ENCODE data around the gene RAG1. TPM values are rescaled to one million over a fixed set of nuclear protein-coding genes. Genes with fewer than 3 reads are reported as not detected.

RAG1 gene
- total and polyA plus RNA-seq, 2 experiments from 2014 or later, result 0.11 to 0.49 TPM

DNA sequence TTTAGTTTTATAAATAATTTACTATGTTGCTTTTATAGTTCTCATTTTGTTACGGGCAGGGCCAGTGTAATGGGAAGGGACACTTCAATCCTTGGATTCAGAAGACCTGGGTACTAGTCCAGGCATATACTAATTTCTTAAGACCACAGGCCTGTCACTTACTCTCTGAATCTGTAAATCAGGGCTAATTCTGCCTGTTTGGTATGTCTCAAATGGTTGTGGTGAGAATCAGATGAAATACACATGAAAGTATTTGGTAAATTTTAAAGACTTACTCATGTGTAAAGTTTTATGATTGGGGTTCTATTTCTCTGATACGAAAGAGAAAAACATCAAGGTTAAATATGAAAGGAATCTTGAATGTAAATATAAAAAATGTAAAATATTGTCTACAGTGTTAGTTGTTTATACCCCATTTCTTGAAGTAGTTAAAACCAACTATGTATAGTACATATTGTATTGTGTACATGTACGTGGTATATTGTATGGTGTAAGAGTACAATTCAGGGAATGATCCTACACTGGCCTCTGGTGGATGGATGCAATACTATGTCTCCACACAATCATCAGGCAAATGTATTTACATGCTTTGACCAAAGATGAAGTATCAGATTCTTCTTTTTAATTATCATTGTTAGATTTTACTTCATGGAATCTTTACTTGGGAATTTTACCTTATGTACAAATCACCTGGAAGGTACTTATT is 54.8 kb downstream of the RAG1 start:
- Histone ChIP-seq H4K20me1 (ENCODE audit: insufficient read depth) (no peaks in the 10 kb centered on the region), H3K27ac (no peak overlapping the region), H3K27me3 (replicated peaks; ENCODE audit: insufficient read depth) (no peaks in the 10 kb centered on the region), H3K9me3 (ENCODE audit: low read depth) (no peaks in the 10 kb centered on the region), H3K9ac (no peak overlapping the region), H3K79me2 (ENCODE audit: insufficient read depth) (no peaks in the 10 kb centered on the region), H3K36me3 (ENCODE audit: low read depth) (no peaks in the 10 kb centered on the region), H3F3A (ENCODE audit: insufficient read depth) (no peaks in the 10 kb centered on the region), H2AFZ (no peak overlapping the region), H3K9me2 (ENCODE audit: insufficient read depth) (no peaks in the 10 kb centered on the region), H3K4me3 (no peak overlapping the region), H3K4me2 (ENCODE audit: unreplicated experiment) (no peak overlapping the region), H3K4me1 (ENCODE audit: insufficient read depth) (no peaks in the 10 kb centered on the region)
- DNase-seq, result peak; percentile 12
- WGBS, 2 experiments (ENCODE audit: low coverage in 1 of 2, low lambda C conversion rate in 2 of 2, missing lambda C conversion rate in 2 of 2), result 80 to 88% methylated on average over 3 of the region's 3 CpGs
- no peak for TF ChIP-seq EZH2 (IDR thresholded peaks at IDR 0.05; ENCODE audit: insufficient read depth, poor library complexity, severe bottlenecking)
- in situ Hi-C loops (cut with MboI), result no loop called here

GRCh38 chr11:36623494-36623893 is 55.7 kb downstream of the RAG1 start:
- no peaks in the 10 kb centered on the region for H3K79me2 ChIP-seq (ENCODE audit: insufficient read depth)
- no peaks in the 10 kb centered on the region for H3K27me3 ChIP-seq (replicated peaks; ENCODE audit: insufficient read depth)
- no peaks in the 10 kb centered on the region for H3K9me3 ChIP-seq (ENCODE audit: low read depth)
- H3K36me3 ChIP-seq (ENCODE audit: low read depth), result no peaks in the 10 kb centered on the region
- H3K4me3 ChIP-seq, result no peak overlapping the region
- in situ Hi-C loops (cut with MboI), result no loop called here
- no peak overlapping the region for H2AFZ ChIP-seq
- H3K9ac ChIP-seq, result no peak overlapping the region
- H3K4me2 ChIP-seq (ENCODE audit: unreplicated experiment), result no peak overlapping the region
- H3K27ac ChIP-seq, result no peak overlapping the region
- no peak for DNase-seq
- 92 to 93% methylated on average over 5 of the region's 5 CpGs for WGBS, 2 experiments (ENCODE audit: low coverage in 1 of 2, low lambda C conversion rate in 2 of 2, missing lambda C conversion rate in 2 of 2)
- H3K4me1 ChIP-seq (ENCODE audit: insufficient read depth), result no peaks in the 10 kb centered on the region
- H3K9me2 ChIP-seq (ENCODE audit: insufficient read depth), result no peaks in the 10 kb centered on the region
- no peak for TF ChIP-seq EZH2 (IDR thresholded peaks at IDR 0.05; ENCODE audit: insufficient read depth, poor library complexity, severe bottlenecking)
- no peak for TF ChIP-seq EZH2phosphoT487 (IDR thresholded peaks at IDR 0.05; ENCODE audit: insufficient read depth, low read depth)
- no peaks in the 10 kb centered on the region for H3F3A ChIP-seq (ENCODE audit: insufficient read depth)
- no peaks in the 10 kb centered on the region for H4K20me1 ChIP-seq (ENCODE audit: insufficient read depth)

DNA sequence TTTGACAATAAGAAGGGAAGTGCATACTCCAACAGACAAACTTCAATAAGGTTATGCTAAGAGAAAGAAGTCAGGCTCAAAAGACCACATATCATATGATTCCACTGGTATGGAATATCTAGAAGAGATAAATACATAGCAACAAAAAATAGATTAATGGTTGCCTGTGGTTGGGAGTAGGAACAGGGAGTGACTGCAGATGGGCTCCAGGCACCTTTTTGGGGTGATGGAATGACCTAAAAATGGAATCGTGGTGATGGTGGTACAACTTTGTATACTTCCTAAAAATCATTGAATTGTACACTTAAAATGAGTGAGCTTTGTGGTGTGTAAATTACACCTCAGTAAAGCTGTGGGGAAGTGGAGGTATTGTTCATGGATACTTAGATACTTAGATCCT is 59.2 kb downstream of the RAG1 start:
- Histone ChIP-seq H3K4me1 (ENCODE audit: insufficient read depth) (no peaks in the 10 kb centered on the region), H3K9me3 (ENCODE audit: low read depth) (no peaks in the 10 kb centered on the region), H3F3A (ENCODE audit: insufficient read depth) (no peaks in the 10 kb centered on the region), H3K4me3 (no peak overlapping the region), H4K20me1 (ENCODE audit: insufficient read depth) (no peaks in the 10 kb centered on the region), H3K9me2 (ENCODE audit: insufficient read depth) (no peaks in the 10 kb centered on the region), H2AFZ (no peak overlapping the region), H3K27ac (no peak overlapping the region), H3K9ac (no peak overlapping the region), H3K79me2 (ENCODE audit: insufficient read depth) (no peaks in the 10 kb centered on the region), H3K27me3 (replicated peaks; ENCODE audit: insufficient read depth) (no peaks in the 10 kb centered on the region), H3K36me3 (ENCODE audit: low read depth) (no peaks in the 10 kb centered on the region), H3K4me2 (ENCODE audit: unreplicated experiment) (no peak overlapping the region)
- 85 to 89% methylated on average over 1 of the region's 1 CpG for WGBS, 2 experiments (ENCODE audit: low coverage in 1 of 2, low lambda C conversion rate in 2 of 2, missing lambda C conversion rate in 2 of 2)
- TF ChIP-seq EZH2phosphoT487 (IDR thresholded peaks at IDR 0.05; ENCODE audit: insufficient read depth, low read depth) (no peak), EZH2 (IDR thresholded peaks at IDR 0.05; ENCODE audit: insufficient read depth, poor library complexity, severe bottlenecking) (no peak)
- in situ Hi-C loops (cut with MboI), result no loop called here
- no peak for DNase-seq

GRCh38 chr11:36627471-36627870 is 59.7 kb downstream of the RAG1 start:
- WGBS, 2 experiments (ENCODE audit: low coverage in 1 of 2, low lambda C conversion rate in 2 of 2, missing lambda C conversion rate in 2 of 2), result 71 to 73% methylated on average over 2 of the region's 2 CpGs

More at GRCh38 chr11:36627471-36627870, 59.7 kb downstream of the RAG1 start:
- Histone ChIP-seq H3K4me3 (no peak overlapping the region), H3K4me2 (ENCODE audit: unreplicated experiment) (no peak overlapping the region), H2AFZ (no peak overlapping the region), H3K79me2 (ENCODE audit: insufficient read depth) (no peaks in the 10 kb centered on the region), H3K27ac (no peak overlapping the region), H4K20me1 (ENCODE audit: insufficient read depth) (no peaks in the 10 kb centered on the region), H3K4me1 (ENCODE audit: insufficient read depth) (no peaks in the 10 kb centered on the region), H3K36me3 (ENCODE audit: low read depth) (no peaks in the 10 kb centered on the region), H3K9me2 (ENCODE audit: insufficient read depth) (no peaks in the 10 kb centered on the region), H3K9ac (no peak overlapping the region), H3K27me3 (replicated peaks; ENCODE audit: insufficient read depth) (no peaks in the 10 kb centered on the region), H3K9me3 (ENCODE audit: low read depth) (no peaks in the 10 kb centered on the region), H3F3A (ENCODE audit: insufficient read depth) (no peaks in the 10 kb centered on the region)
- no peak for DNase-seq
- in situ Hi-C loops (cut with MboI), result no loop called here
- TF ChIP-seq EZH2 (IDR thresholded peaks at IDR 0.05; ENCODE audit: insufficient read depth, poor library complexity, severe bottlenecking) (no peak), EZH2phosphoT487 (IDR thresholded peaks at IDR 0.05; ENCODE audit: insufficient read depth, low read depth) (no peak)

Data from GM23248 (cell line).